COR-L47 (cell line): ENCODE data around the gene GJB3.
"Not testable (repeated sequence)": the region's sequence is repeated elsewhere in the genome, so short reads cannot be mapped to it uniquely, and the experiment has no call there.

ENCODE experiments used
- DNase-seq: peaks from one replicate; lab custom pipeline; 2025; lab: John Stamatoyannopoulos, UW

Gene GJB3

GRCh38 chr1:34761176-34761761, 19.7 kb upstream of the GJB3 start:
- no peak for DNase-seq

GRCh38 chr1:34761776-34762307, 19.2 kb upstream of the GJB3 start:
- no peak for DNase-seq

- DNase-seq: no peak
These were observed 18.4 kb upstream of the GJB3 start for GRCh38 chr1:34762474-34763141.

DNA sequence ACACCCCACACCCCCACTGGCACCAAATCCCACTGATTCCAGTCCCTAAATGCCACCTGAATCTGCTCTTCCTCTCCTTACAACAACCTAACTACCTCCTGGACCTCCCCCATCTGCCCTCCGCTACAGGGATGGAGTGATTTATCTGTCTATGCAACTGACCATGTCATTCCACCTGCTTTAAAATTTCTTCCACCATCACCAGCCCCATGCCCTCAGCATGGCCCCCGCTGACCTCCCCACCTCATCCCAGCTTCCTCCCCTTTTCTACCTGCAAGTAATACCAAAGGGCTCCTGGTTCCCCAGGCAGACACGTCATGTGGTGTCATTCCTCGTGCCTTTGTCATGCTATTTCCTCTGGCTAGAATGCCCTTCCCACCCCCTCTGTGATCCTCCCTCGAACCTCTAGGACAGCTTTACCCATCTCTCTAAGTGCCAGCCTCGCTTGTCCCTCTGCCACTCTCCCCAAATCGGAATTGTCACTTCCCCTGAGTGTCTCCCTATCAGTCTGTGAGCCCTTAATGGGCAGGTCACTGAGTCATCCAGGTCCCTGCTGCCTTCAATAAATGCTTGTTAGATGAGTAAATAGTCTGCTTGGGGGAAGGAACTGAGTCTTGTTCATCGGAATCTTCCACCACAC, 17.8 kb upstream of the GJB3 start:
- DNase-seq: no peak

DNA sequence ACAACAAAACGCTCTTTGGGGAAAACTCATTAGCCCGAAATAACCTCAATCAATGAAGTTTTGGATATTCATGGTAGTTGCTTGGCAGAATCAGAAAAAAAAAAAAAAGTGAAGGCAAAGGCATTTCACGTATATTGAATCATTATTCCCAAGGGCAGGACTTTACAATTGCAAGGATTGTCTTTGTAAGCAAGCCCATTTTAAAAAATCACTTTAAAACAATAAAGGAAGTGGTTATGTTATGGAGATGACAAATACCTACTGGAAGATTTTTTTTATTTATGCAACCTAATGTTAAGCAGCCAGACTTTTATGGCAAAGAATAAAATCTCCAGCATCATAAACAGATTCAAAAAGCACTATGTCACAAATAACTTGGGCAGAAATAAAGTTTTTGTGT, 12.2 kb upstream of the GJB3 start:
- no peak for DNase-seq

- DNase-seq: no peak
These were observed 10.0 kb upstream of the GJB3 start for GRCh38 chr1:34770891-34771504.

DNA sequence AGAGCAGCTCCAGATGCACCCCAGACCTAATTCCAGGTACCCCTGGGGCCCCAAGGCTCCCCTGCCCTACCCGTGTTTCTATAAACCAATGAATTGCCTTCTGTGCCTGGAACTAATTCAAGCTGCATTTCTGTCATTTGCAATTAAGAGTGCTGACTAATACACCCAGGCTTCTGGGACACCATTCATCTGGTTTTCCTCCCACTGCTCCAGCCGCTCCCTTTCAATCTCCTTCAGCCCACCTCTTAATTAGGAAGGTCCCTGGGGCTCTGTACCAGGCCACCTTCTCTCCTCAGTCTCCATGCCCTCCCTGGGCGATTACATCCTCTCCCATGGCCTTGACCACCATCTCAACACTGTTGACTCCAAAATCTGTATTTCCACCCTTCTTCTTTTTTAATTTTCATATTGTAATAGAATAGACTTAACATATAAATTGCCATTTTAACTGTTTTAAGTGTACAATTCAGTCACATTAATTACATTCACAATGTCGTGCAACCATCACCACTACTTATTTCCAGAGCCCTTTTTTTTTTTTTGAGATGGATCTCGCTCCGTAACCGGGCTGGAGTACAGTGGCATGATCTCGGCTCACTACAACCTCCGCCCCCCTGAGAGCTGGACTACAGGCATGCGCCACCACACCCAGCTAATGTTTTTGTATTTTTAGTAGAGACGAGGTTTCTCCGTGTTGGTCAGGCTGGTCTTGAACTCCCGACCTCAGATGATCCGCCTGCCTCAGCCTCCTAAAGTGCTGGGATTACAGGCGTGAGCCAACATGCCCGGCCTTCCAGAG, 9.2 kb upstream of the GJB3 start:
- no peak for DNase-seq

DNA sequence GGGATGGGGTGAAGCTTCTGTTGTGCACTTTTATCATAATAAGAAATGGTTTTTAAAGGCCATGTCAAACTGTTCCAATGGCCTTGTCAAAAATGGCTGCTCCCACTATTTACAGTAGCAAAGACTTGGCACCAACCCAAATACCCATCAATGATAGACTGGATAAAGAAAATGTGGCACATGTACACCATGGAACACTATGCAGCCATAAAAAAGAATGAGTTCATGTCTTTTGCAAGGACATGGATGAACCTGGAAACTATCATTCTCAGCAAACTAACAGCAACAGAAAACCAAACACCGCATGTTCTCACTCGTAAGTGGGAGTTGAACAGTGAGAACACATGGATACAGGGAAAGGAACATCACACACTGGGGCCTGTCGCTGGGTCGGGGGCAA, 7.9 kb upstream of the GJB3 start:
- not testable (repeated sequence) for DNase-seq

DNA sequence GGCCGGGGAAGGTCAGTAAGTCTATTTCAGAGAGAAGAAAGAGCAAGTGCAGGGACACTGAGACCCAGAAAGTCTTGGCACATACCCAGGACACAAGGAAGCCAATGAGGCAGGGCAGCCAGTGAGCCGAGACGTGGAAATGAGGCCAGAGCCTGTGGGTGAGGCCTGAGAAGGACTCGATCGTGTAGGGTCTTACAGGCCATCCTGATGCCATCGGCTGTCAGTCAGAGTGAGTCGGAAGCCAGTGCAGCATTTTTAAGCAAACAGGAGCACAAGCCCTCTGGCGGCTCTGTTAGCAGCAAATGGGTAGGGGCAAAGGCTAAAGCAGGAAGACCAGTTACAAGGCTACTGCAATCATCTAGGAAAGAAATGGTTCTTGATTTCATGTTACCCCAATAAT, 6.1 kb upstream of the GJB3 start:
- no peak for DNase-seq

DNA sequence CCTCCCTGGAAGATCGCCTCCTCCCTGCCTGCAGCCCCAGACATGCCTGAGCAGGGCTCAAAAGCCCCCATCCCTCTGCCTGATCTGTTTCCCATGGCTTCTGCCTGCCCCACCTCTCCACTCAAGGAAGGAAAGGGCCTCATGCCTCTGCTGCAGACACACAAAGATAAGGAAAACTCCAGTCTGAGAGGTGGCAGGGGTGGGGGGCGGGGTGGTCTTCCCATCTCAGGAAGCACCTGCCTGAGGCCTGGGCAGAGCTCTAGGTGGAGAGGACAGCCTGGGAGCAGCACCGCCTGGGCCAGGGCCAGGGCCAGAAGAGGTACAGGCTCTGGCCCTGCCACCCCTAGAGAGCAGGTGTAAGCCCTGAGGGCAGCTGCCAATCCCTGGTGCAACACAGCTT, 4.1 kb upstream of the GJB3 start:
- no peak for DNase-seq

DNA sequence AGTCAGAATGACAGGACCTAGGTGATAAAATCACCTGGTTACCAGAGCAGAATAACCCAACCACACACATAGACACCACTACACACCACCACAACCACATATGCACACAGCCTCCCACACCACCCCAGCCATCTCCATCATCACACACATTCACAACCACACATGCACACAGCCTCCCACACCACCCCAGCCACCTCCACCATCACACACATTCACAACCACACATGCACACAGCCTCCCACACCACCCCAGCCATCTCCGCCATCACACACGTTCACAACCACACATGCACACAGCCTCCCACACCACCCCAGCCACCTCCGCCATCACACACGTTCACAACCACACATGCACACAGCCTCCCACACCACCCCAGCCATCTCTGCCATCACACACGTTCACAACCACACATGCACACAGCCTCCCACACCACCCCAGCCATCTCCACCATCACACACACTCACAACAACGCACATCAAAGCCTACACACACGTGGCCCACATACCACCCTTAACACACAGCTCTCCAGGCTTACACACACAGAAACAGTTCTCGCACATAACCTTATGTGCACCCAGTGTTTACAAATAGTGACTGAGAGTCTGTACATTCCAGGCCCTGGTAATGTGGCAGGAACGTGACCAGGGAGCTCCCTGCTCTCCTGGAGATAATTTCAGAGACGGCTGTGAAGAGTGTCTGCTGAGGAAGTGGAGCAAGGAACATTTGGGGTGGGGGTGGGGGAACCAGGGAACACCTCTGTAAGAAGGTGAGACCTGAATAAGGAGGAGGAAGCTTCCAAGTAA, 3.3 kb upstream of the GJB3 start:
- DNase-seq: no peak

DNA sequence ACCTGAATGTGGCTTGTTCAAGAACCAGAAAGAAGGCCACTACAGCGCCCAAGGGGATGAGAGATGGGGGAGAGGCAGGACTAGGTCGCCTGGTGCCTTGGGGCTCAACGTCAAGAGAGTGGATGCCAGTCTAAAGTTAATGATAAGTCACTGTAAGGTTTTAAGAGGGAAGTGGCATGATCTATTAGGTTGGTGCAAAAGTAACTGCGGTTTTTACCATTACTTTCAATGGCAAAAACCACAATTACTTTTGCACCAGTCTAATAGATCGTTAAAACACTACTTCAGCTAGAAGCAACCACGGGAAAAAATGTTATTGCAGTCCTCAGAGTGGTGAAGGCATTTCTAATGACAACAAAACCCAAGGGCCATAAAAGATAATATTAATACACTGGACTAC, 2.6 kb upstream of the GJB3 start:
- DNase-seq: no peak

DNA sequence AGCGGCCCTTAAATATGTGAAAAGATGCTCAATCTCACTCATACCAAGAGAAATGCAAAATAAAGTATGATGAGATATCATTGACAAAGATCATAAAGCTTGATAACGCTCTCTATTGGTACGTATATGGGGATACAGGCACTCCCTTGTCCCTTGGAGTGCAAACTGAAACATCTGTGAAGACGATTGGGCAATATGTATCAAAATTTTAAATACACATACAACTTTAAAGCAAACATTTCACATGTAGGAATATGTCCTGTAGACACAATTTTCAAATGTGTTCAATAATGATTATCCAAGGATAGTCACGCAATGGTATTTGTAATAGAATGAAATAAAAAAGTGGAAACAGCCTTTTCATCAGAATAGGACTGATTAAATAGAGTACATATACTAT, 2.0 kb upstream of the GJB3 start:
- no peak for DNase-seq

GRCh38 chr1:34779526-34779925, 1.5 kb upstream of the GJB3 start:
- no peak for DNase-seq

- DNase-seq: no peak
These were observed 1.1 kb upstream of the GJB3 start for GRCh38 chr1:34779962-34780361.

DNA sequence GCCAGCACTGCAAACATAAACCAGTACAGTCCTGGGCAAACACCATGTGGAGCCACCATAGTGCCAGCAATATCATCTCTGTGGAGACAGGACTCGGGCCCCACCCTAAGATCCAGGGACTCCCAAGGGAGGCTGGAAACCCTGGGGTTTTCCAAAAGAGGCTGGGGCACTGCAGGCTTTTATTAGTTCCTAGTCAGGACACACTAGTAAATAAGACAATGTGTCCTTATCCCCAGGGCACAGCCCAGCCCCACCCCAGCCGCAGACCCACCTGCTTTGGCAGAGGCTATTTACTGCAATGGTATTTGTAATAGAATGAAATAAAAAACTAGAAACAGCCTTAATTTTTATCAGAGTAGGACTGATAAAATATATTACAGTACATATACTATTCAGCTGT, 486 bp upstream of the GJB3 start:
- DNase-seq: no peak

- DNase-seq: no peak
These were observed 904 bp downstream of the GJB3 start for GRCh38 chr1:34781844-34782391.

- DNase-seq: no peak
These were observed 3.8 kb downstream of the GJB3 start for GRCh38 chr1:34784751-34785221.

DNA sequence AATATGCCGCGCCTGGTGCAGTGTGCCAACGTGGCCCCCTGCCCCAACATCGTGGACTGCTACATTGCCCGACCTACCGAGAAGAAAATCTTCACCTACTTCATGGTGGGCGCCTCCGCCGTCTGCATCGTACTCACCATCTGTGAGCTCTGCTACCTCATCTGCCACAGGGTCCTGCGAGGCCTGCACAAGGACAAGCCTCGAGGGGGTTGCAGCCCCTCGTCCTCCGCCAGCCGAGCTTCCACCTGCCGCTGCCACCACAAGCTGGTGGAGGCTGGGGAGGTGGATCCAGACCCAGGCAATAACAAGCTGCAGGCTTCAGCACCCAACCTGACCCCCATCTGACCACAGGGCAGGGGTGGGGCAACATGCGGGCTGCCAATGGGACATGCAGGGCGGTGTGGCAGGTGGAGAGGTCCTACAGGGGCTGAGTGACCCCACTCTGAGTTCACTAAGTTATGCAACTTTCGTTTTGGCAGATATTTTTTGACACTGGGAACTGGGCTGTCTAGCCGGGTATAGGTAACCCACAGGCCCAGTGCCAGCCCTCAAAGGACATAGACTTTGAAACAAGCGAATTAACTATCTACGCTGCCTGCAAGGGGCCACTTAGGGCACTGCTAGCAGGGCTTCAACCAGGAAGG, 4.3 kb downstream of the GJB3 start:
- no peak for DNase-seq

- DNase-seq: no peak
These were observed 5.0 kb downstream of the GJB3 start for GRCh38 chr1:34785875-34786470.
